Measurements from ENCODE around the gene GAMT. TPM values are rescaled to one million over a fixed set of nuclear protein-coding genes. Genes with fewer than 3 reads are reported as not detected.

GAMT gene
- total RNA-seq, 2 experiments from 2014 or later = 11.0 to 13.0 TPM

- Mint-ChIP-seq H3K4me3 (peak overlapping the region; percentile 62), H3K36me3 (ENCODE audit: low read depth) (peaks cover 66% of the 10 kb centered on the region), H3K27me3 (no peaks in the 10 kb centered on the region), H3K27ac (peak overlapping the region; percentile 67), H3K4me1 (ENCODE audit: low read depth) (peaks cover 74% of the 10 kb centered on the region), H3K9me3 (no peaks in the 10 kb centered on the region)
- Histone ChIP-seq H3K9me3 (ENCODE audit: control insufficient read depth in 1 of 2, insufficient read depth in 1 of 2, low read length in 2 of 2) (no peaks in the 10 kb centered on the region), H3K4me1 (ENCODE audit: insufficient read depth, low read length) (peaks cover 93% of the 10 kb centered on the region), H3K36me3 (ENCODE audit: insufficient read depth, low read length) (peaks cover 59% of the 10 kb centered on the region), H3K4me3 (ENCODE audit: low read length) (no peak overlapping the region), H3K27ac (ENCODE audit: low read depth in 1 of 2, low read length in 2 of 2) (no peak overlapping the region), H3K27me3 (ENCODE audit: control insufficient read depth in 1 of 2, insufficient read depth in 2 of 2, low read length in 2 of 2) (no peaks in the 10 kb centered on the region)
- ChIA-PET CTCF (interaction anchor here (0.7 kb wide), 1 partner anchor 76 kb away, joined by 3 read pairs; no protein-coding TSS in a partner anchor), POLR2A (interaction anchor here (0.8 to 1.5 kb wide), 2 partner anchors 16 to 138 kb away, joined by 3 read pairs; partner anchors contain the start of gene FAM174C)
- peak in 1 of 14 experiments; percentile 25 for DNase-seq
- intact Hi-C loops (cut with DNase I, micrococcal nuclease) = no loop called here
- TF ChIP-seq, protein P1, sequence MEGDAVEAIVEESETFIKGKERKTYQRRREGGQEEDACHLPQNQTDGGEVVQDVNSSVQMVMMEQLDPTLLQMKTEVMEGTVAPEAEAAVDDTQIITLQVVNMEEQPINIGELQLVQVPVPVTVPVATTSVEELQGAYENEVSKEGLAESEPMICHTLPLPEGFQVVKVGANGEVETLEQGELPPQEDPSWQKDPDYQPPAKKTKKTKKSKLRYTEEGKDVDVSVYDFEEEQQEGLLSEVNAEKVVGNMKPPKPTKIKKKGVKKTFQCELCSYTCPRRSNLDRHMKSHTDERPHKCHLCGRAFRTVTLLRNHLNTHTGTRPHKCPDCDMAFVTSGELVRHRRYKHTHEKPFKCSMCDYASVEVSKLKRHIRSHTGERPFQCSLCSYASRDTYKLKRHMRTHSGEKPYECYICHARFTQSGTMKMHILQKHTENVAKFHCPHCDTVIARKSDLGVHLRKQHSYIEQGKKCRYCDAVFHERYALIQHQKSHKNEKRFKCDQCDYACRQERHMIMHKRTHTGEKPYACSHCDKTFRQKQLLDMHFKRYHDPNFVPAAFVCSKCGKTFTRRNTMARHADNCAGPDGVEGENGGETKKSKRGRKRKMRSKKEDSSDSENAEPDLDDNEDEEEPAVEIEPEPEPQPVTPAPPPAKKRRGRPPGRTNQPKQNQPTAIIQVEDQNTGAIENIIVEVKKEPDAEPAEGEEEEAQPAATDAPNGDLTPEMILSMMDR (IDR thresholded peaks at IDR 0.05) = no peak
- ATAC-seq (ENCODE audit: poor library complexity) = no peak
Measured at GRCh38 chr19:1412995-1413800, 11.9 kb upstream of the GAMT start.

DNA sequence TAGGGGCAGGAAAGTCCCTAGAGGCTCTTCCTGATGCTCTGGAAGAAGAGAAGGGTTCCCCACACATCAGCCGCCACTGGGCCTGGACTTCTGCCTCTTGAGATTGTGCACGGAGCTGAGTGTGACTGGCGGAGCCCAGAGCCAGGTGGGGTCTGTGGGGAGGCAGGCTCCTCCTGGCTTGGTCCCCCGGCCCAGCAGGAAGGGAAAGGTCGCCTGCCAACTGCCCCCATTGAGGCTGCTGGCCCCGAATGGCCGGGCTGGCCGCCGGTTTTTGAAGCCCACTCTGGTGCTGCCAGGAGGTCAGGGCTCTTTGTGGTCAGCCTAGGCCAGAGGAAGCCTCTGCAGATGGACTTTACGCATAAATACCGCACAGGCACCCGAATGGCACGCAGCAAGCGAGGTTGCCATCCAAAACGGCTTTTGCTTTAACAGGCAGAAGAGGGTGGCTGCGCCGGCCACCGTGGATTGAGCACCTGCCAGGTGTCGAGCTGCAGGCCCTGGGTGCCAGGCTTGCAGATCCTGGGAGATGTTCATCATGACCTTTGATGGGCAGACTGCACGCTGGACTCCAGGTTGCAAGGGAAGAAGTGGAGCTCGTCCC, 11.1 kb upstream of the GAMT start:
- Mint-ChIP-seq H3K4me1 (ENCODE audit: low read depth) (peaks cover 70% of the 10 kb centered on the region), H3K4me3 (peak overlapping the region; percentile 96), H3K27ac (peak overlapping the region; percentile 97), H3K27me3 (no peaks in the 10 kb centered on the region), H3K36me3 (ENCODE audit: low read depth) (peaks cover 59% of the 10 kb centered on the region), H3K9me3 (no peaks in the 10 kb centered on the region)
- no peak for ATAC-seq (ENCODE audit: poor library complexity)
- Histone ChIP-seq H3K4me3 (ENCODE audit: low read length) (no peak overlapping the region), H3K27ac (ENCODE audit: low read depth in 1 of 2, low read length in 2 of 2) (peak overlapping the region in 1 of 2 donors; percentile 22), H3K4me1 (ENCODE audit: insufficient read depth, low read length) (peaks cover 88% of the 10 kb centered on the region), H3K27me3 (ENCODE audit: control insufficient read depth in 1 of 2, insufficient read depth in 2 of 2, low read length in 2 of 2) (no peaks in the 10 kb centered on the region), H3K36me3 (ENCODE audit: insufficient read depth, low read length) (peaks cover 51% of the 10 kb centered on the region), H3K9me3 (ENCODE audit: control insufficient read depth in 1 of 2, insufficient read depth in 1 of 2, low read length in 2 of 2) (no peaks in the 10 kb centered on the region)
- intact Hi-C loops (cut with DNase I, micrococcal nuclease) = no loop called here
- POLR2A ChIA-PET = interaction anchor here (0.8 kb wide), 1 partner anchor 16 kb away, joined by 3 read pairs; no protein-coding TSS in a partner anchor
- DNase-seq = no peak
- CTCF ChIA-PET = no interaction called here
- TF ChIP-seq, protein P1 (IDR thresholded peaks at IDR 0.05) = no peak

DNA sequence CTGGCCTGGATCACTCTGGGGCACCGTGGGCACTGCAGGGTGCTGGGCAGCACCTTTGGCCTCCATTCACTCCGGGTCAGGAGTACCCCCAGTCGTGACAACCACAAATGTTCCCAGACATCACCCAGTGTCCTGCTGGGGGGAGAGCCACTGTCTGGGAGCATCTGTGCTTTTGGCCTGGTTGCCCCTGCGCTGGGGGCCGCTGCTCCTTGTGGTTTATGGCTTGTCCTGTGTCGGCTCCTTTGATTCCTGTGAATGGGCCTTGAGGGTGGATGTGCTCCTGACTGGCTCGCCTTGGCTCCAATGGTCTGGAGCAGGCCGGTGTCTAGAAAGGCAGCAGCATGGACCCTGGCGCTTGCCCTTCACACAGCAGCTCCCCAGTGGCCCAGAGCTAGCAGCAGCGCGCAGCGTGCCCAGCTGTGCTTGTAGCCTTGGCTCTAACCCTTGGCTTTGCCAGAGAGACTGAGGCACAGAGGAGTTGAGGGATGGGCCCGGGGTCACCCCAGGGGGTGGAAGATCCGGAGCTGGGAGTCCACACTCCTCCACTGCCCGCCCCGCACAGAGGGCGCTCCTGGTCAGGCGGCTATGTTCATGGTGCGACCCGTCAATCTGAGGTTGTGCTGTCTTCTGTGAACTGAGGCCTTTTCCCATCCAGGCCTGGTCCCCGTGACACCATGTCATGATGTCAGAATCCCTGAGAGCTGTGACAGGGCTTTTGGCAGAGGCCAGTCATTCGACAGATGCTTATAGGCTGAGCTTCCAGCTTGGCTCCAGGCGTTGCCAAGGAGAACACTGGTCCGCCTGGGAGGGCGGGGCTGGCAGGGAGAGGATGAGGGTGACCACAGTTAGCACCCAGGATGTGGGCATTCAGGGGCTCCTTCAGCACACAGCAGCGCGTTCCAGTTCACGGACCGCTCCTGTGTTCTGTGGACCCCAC, 10.2 kb upstream of the GAMT start:
- peaks cover 67% of the 10 kb centered on the region for H3K4me1 Mint-ChIP-seq (ENCODE audit: low read depth)

More for the DNA sequence above, 10.2 kb upstream of the GAMT start:
- ATAC-seq (ENCODE audit: poor library complexity) (no peak), DNase-seq (peak in 4 of 14 experiments; percentile 15 to 75 (median 48))
- no peaks in the 10 kb centered on the region for H3K9me3 Mint-ChIP-seq
- H3K27me3 Mint-ChIP-seq = no peaks in the 10 kb centered on the region
- H3K27ac ChIP-seq (ENCODE audit: low read depth in 1 of 2, low read length in 2 of 2) = peak overlapping the region; percentile 22 to 30
- no peaks in the 10 kb centered on the region for H3K9me3 ChIP-seq (ENCODE audit: control insufficient read depth in 1 of 2, insufficient read depth in 1 of 2, low read length in 2 of 2)
- peaks cover 84% of the 10 kb centered on the region for H3K4me1 ChIP-seq (ENCODE audit: insufficient read depth, low read length)
- no peaks in the 10 kb centered on the region for H3K27me3 ChIP-seq (ENCODE audit: control insufficient read depth in 1 of 2, insufficient read depth in 2 of 2, low read length in 2 of 2)
- peaks cover 55% of the 10 kb centered on the region for H3K36me3 Mint-ChIP-seq (ENCODE audit: low read depth)
- H3K36me3 ChIP-seq (ENCODE audit: insufficient read depth, low read length) = peaks cover 42% of the 10 kb centered on the region
- ChIA-PET POLR2A (no interaction called here), CTCF (no interaction called here)
- H3K27ac Mint-ChIP-seq = peak overlapping the region; percentile 97
- H3K4me3 Mint-ChIP-seq = peak overlapping the region; percentile 96
- intact Hi-C loops (cut with DNase I, micrococcal nuclease) = no loop called here
- H3K4me3 ChIP-seq (ENCODE audit: low read length) = no peak overlapping the region
- TF ChIP-seq, protein P1 (IDR thresholded peaks at IDR 0.05) = no peak

Data from CD4-positive, alpha-beta T cell (primary cell).